GM06990 (cell line): ENCODE data around the gene KASH5.

ENCODE experiments used
- DNase-seq: peaks from one replicate; pipeline ENCODE4 v3.0.0-alpha.2; 2011; ENCODE audit not compliant: insufficient read length; ENCODE audit errors: extremely low read depth
- H3K27me3 ChIP-seq: replicated peaks from 2 replicates; pipeline ENCODE4 v1.6.0; 2011; ENCODE audit warnings: low read length; ENCODE audit not compliant: control insufficient read depth, insufficient read depth
- H3K36me3 ChIP-seq: 2 replicates; pipeline ENCODE4 v1.5.1; 2011; ENCODE audit warnings: low read length; ENCODE audit not compliant: control insufficient read depth, insufficient read depth
- H3K4me3 ChIP-seq: replicated peaks from 2 replicates; pipeline ENCODE4 v1.5.1; 2011; ENCODE audit warnings: low read depth, mild to moderate bottlenecking, control low read depth, low read length
- TF ChIP-seq, protein P1 (sequence below): IDR thresholded peaks from 2 replicates; pipeline ENCODE4 v1.5.1; 2011; ENCODE audit warnings: low read length, control low read depth, mild to moderate bottlenecking, inconsistent platforms; ENCODE audit not compliant: insufficient read depth, poor library complexity, severe bottlenecking

KASH5 gene

DNA sequence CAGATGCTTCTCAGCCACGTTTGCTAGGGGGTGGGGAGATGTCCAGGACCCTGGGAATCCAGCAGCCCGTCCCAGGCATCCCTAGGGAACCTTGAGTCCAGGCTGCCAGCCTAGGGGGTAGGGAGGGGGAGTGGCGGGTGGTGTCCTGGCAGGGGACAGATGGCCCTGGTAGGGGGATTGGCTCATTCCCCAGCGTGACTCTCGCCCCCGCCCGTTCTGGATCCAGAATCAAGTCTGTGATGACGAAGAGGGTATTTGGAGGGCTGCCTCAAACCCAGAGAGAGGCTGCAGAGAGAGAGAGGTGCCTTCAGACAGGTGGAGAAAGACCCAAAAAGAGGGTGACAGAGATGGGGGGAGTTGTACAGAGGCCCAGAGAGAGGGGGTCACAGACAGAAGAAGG, 49.2 kb downstream of the KASH5 start:
- H3K4me3 ChIP-seq, result no peak overlapping the region
- no peaks in the 10 kb centered on the region for H3K36me3 ChIP-seq
- no peak for DNase-seq
- TF ChIP-seq, protein P1, sequence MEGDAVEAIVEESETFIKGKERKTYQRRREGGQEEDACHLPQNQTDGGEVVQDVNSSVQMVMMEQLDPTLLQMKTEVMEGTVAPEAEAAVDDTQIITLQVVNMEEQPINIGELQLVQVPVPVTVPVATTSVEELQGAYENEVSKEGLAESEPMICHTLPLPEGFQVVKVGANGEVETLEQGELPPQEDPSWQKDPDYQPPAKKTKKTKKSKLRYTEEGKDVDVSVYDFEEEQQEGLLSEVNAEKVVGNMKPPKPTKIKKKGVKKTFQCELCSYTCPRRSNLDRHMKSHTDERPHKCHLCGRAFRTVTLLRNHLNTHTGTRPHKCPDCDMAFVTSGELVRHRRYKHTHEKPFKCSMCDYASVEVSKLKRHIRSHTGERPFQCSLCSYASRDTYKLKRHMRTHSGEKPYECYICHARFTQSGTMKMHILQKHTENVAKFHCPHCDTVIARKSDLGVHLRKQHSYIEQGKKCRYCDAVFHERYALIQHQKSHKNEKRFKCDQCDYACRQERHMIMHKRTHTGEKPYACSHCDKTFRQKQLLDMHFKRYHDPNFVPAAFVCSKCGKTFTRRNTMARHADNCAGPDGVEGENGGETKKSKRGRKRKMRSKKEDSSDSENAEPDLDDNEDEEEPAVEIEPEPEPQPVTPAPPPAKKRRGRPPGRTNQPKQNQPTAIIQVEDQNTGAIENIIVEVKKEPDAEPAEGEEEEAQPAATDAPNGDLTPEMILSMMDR, result no peak
- peaks cover 3% of the 10 kb centered on the region; the same call in 1 of the 2 replicates for H3K27me3 ChIP-seq

DNA sequence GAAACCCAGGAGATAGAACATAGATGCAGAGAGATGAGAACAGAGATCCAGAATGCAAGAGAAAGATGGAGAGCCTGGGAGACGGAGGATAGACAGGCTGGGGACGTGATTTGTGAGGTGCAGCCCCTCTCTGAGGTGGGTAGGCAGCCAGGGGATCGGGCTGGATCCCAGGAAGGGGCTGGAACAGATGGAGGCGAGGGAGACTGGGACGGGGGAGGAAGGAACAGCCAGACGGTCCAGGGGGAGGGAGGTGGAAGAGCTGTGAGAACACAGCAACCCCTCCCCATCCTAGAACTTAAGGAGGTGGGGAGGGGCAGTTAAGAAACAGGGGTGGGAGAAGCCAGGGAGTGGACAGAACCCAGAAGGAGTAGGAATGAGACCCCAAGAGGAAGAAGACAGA, 50.2 kb downstream of the KASH5 start:
- Histone ChIP-seq H3K4me3 (no peak overlapping the region), H3K27me3 (peaks cover 3% of the 10 kb centered on the region; the same call in 1 of the 2 replicates), H3K36me3 (no peaks in the 10 kb centered on the region)
- TF ChIP-seq, protein P1, result no peak
- no peak for DNase-seq

DNA sequence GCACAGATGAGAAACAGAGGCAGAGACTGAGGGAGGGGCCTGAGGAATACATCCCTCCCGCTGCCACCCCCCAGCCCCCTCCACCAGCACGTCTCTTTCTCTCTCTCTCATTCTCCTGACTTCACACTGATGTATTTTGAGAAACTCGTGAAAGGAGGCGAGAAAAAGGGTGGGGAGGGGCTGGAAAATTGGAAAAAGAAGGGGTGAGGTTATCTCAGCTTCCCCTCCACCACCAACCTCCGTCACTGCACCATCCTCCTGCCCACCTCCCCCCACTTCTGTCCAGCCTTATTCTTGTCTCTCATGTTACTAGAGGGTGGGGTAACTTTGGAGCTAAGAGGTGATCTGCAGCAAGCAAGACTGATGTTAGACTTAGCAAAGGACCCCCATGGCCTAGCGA, 51.8 kb downstream of the KASH5 start:
- no peak for DNase-seq
- peaks cover 3% of the 10 kb centered on the region; the same call in 1 of the 2 replicates for H3K27me3 ChIP-seq
- H3K36me3 ChIP-seq, result no peaks in the 10 kb centered on the region
- H3K4me3 ChIP-seq, result no peak overlapping the region
- TF ChIP-seq, protein P1, result no peak

DNA sequence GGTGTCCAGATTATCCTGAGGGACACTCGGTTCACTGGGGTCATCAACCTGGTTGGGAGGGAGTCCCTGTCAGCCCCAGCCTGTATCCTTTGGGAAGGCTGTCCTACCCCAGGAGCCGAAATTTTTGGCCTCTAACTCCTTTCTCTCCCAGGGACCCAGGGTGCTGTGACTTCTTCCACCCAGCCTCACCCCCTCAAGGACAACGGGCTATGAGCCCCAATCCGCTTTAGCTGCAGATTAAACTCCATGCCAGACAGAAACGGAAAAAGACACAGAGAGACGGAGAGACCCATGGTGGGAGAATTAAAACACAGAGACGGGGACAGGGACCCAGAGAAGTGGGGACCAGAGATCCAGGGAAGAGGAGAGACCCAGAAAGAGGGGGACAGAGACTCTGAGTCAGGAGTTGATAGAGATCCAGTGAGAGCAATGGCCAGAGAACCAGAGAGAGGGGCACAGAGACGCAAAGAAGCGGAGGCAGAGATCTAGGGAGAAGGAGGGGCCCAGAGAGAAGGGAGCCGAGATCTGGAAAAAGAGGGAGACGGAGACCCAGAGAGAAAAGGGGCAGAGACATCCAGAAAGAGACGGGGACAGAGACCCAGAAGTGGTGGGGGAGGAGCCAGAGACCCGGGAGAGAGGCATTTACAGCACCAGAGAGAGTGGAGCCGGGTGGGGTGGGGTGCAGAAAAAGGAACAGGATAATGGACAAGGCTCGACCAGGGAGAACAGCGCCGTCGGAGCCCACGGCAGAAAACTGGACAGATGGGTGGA, 52.6 kb downstream of the KASH5 start:
- Histone ChIP-seq H3K27me3 (peaks cover 2% of the 10 kb centered on the region; the same call in 1 of the 2 replicates), H3K36me3 (no peaks in the 10 kb centered on the region), H3K4me3 (no peak overlapping the region)
- TF ChIP-seq, protein P1, result no peak
- DNase-seq, result no peak

DNA sequence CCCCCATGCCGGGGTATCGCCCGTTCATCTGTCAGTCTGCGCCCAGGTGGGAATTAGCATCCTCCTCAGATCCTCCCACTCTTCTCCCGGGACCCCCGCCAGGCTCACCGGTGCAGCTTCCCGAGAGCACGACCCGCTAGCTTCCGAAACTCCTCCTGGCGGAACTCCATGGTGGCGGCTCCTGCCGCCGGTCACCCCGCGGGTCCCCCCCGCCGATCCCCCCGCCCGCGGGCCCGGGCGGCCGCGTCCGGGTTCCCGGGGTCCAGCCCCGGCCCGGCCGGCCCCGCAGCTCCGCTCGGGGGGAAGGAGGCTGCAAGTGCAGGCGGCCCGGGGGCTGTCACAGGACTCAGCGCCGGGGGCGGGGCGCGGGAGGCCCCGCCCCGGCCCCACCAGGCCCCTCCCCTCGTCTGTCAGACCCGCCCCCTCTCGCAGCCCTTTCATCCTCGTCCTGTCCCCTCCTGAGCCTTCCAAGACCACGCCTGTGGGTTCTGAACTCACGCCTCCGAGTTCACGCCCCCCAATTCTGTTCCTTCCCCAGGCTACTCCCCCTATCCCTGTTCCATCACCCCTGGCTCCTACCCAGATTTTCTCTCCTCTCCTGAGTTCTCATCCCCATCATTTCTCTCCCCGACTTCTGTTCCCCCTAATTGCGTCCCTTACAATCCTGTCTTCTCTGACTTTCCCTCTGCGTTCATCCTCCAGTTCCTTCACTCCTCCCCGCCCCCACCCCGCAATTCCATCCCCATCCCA, 53.3 kb downstream of the KASH5 start, which contains the start of gene SLC17A7:
Gene SLC17A7 (minus strand): TSS at position 318 of the 750 bp plus-strand sequence. CDS start 148 bp downstream, at position 170.
- DNase-seq, result peak; percentile 73
- peaks cover 2% of the 10 kb centered on the region; the same call in 1 of the 2 replicates for H3K27me3 ChIP-seq
- no peak within 1 kb of the TSS for H3K4me3 ChIP-seq
- no peaks in the 10 kb centered on the region; the same call in 1 of the 2 replicates for H3K36me3 ChIP-seq
- TF ChIP-seq, protein P1, result no peak
